ENCODE measurements around the gene LUM. TPM values are rescaled to one million over a fixed set of nuclear protein-coding genes. Genes with fewer than 3 reads are reported as not detected.

Gene LUM
- 10 to 100 TPM; 31.5 to 65.2 (median 49.9) TPM for total RNA-seq

DNA sequence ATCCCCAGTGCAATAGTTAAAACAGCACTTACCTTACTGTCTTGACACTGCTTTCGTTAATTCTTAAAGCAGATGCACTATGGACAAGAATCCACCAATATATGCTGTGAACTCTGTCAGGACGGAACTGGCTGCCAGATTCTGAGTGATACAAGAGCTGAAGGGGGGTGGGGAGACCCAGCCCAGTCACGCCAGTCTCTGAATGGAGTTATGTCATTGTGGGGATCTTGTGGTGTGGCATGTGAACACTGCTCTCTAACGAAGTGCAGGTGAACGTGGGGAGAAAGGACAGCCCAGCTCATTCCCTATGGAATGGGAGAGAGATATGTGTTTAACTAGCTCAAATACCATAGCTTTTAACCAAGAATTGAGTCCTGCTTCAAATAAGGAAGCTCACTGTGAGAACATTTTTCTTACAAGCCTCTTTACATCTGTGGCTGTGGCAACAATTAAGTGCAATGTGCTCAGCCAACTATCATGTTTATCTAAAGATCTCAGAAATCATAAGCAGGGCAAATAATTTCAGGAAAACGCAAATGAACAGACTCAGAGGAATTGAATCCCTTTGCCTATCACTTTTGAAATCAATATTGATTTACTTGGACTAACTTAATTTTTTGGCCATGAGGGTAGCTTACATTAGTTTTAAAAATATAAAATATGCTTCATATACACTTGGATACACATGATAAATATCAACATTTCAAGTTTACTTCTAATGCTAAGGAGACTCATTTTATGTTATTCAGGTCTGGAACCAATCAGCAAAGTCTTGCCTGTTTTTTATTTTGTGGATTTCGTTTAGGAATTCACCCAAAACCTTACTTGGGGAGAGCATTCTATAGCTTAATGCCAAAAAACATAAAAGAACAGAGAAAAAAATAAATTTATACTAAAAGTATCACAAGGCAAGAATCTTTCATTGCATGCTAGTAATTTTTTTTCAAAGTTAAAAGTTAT is at the start of gene LUM:
TSS of gene LUM (minus strand) at position 129 of the 960 bp plus-strand sequence. CDS start 2,515 bp downstream, outside the sequence.
- H3K27me3 ChIP-seq, result no peaks in the 10 kb centered on the region
- H3K36me3 ChIP-seq, result no peaks in the 10 kb centered on the region
- no peaks in the 10 kb centered on the region for H3K9me3 ChIP-seq
- H3K4me1 ChIP-seq, result no peaks in the 10 kb centered on the region
- DNase-seq, result peak in 2 of 3 donors; percentile 18 to 53
- TF ChIP-seq CTCF (IDR thresholded peaks at IDR 0.05) (no peak), POLR2A (IDR thresholded peaks at IDR 0.05) (no peak)
- peak within 1 kb of the TSS; percentile 11 to 51 (median 23) for H3K27ac ChIP-seq
- peak within 1 kb of the TSS in 3 of 4 donors; percentile 6 to 20 (median 13) for H3K4me3 ChIP-seq

DNA sequence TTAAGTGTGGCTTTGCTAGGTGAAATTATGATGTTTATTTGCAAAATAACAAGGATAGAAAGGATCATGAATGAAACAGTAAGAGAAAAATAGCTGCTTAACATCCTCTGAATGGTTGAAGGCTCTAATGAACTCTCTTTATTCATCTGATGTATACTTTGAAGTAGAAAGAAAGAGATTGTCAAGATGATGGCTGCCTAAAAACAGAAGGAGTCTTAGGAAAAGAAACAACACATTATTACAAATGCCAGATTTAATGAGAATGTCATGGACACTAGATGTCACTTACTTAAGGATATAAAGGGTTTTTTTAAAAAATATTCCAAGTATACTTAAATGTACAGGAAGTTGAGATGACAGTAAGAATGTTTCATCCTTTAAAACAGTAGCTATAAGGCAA is 49.7 kb upstream of the LUM start:
- Histone ChIP-seq H3K27ac (no peak overlapping the region), H3K27me3 (no peaks in the 10 kb centered on the region), H3K4me1 (no peaks in the 10 kb centered on the region), H3K36me3 (no peaks in the 10 kb centered on the region), H3K9me3 (no peaks in the 10 kb centered on the region), H3K4me3 (no peak overlapping the region)
- no peak for DNase-seq
- TF ChIP-seq POLR2A (IDR thresholded peaks at IDR 0.05) (no peak), CTCF (IDR thresholded peaks at IDR 0.05) (no peak)

DNA sequence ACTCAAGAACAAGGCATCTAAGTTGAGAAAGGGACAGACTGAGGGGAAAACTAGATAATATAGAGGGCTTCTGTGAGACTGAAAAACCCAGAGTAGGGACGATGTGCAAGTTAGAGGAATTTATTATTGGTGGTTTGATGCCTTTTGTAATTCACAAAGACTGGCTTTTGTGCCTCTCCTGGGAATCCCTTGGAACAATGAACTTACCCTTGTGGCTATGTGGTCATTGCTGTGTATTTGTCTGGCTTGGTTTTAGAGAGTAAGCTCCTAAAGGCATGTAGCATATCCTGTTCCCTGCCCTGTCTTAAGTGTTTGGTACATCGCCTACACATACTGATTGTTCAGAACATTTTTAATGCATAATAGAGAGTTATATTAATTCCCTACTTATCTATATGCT is 44.7 kb upstream of the LUM start:
- TF ChIP-seq POLR2A (IDR thresholded peaks at IDR 0.05) (no peak), CTCF (IDR thresholded peaks at IDR 0.05) (no peak)
- DNase-seq, result no peak
- Histone ChIP-seq H3K4me3 (no peak overlapping the region), H3K4me1 (no peaks in the 10 kb centered on the region), H3K36me3 (no peaks in the 10 kb centered on the region), H3K9me3 (no peaks in the 10 kb centered on the region), H3K27me3 (no peaks in the 10 kb centered on the region), H3K27ac (no peak overlapping the region)

GRCh38 chr12:91154131-91154530 is 42.8 kb upstream of the LUM start:
- no peaks in the 10 kb centered on the region for H3K27me3 ChIP-seq
- H3K27ac ChIP-seq, result no peak overlapping the region
- H3K4me1 ChIP-seq, result no peaks in the 10 kb centered on the region
- no peaks in the 10 kb centered on the region for H3K9me3 ChIP-seq
- H3K36me3 ChIP-seq, result no peaks in the 10 kb centered on the region
- no peak for TF ChIP-seq CTCF (IDR thresholded peaks at IDR 0.05)
- TF ChIP-seq POLR2A (IDR thresholded peaks at IDR 0.05), result no peak
- no peak overlapping the region for H3K4me3 ChIP-seq
- DNase-seq, result no peak

- DNase-seq, result no peak
- H3K9me3 ChIP-seq, result no peaks in the 10 kb centered on the region
- H3K27me3 ChIP-seq, result no peaks in the 10 kb centered on the region
- H3K27ac ChIP-seq, result no peak overlapping the region
- no peaks in the 10 kb centered on the region for H3K36me3 ChIP-seq
- no peak overlapping the region for H3K4me3 ChIP-seq
- TF ChIP-seq POLR2A (IDR thresholded peaks at IDR 0.05) (no peak), CTCF (IDR thresholded peaks at IDR 0.05) (no peak)
- peaks cover 0 to 6% (median 0%) of the 10 kb centered on the region in 4 donors for H3K4me1 ChIP-seq
These were observed 32.8 kb upstream of the LUM start for GRCh38 chr12:91144053-91144452.
